ENCODE measurements around the gene FAIM. TPM values are rescaled to one million over a fixed set of nuclear protein-coding genes. Genes with fewer than 3 reads are reported as not detected.

The FAIM gene
- total RNA-seq, 1 experiment from 2014 or later = 6.4 TPM

GRCh38 chr3:138625707-138626365 lies 17.3 kb downstream of the FAIM start:
- Mint-ChIP-seq H3K4me3 (no peak overlapping the region), H3K4me1 (no peaks in the 10 kb centered on the region), H3K36me3 (no peaks in the 10 kb centered on the region), H3K9me3 (no peaks in the 10 kb centered on the region), H3K27me3 (ENCODE audit: low read depth) (no peaks in the 10 kb centered on the region; the same call in 1 of the 2 replicates), H3K27ac (no peak overlapping the region)
- ChIA-PET POLR2A (no interaction called here), CTCF (interaction anchor here (0.7 to 2.1 kb wide), 7 partner anchors 12 to 310 kb away, joined by 3 to 8 read pairs (median 4); partner anchors contain the start of gene CEP70)
- DNase-seq (ENCODE audit: low spot score) (no peak), ATAC-seq (no peak)
- TF ChIP-seq ATF6 (CRISPR knock-in tag; IDR thresholded peaks at IDR 0.05) (no peak), NFYB (CRISPR knock-in tag; conservative IDR thresholded peaks at IDR 0.05; ENCODE audit: low read depth) (no peak), NR1H2 (CRISPR knock-in tag; IDR thresholded peaks at IDR 0.05) (no peak), ZNF219 (CRISPR knock-in tag; IDR thresholded peaks at IDR 0.05; ENCODE audit: borderline replicate concordance) (no peak), OVOL2 (CRISPR knock-in tag; IDR thresholded peaks at IDR 0.05; ENCODE audit: borderline replicate concordance) (no peak)

GRCh38 chr3:138629526-138629925 lies 21.0 kb downstream of the FAIM start:
- Mint-ChIP-seq H3K4me3 (no peak overlapping the region), H3K9me3 (no peaks in the 10 kb centered on the region), H3K4me1 (no peaks in the 10 kb centered on the region), H3K27ac (no peak overlapping the region), H3K36me3 (no peaks in the 10 kb centered on the region), H3K27me3 (ENCODE audit: low read depth) (no peaks in the 10 kb centered on the region; the same call in 1 of the 2 replicates)
- DNase-seq (ENCODE audit: low spot score) = no peak
- CTCF ChIA-PET = no interaction called here
- ATAC-seq = no peak
- TF ChIP-seq AR (CRISPR knock-in tag; IDR thresholded peaks at IDR 0.05) (no peak), RORB (CRISPR knock-in tag; IDR thresholded peaks at IDR 0.05) (no peak), ERG (CRISPR knock-in tag; IDR thresholded peaks at IDR 0.05) (no peak), CREB1 (CRISPR knock-in tag; IDR thresholded peaks at IDR 0.05) (no peak), CTCF (IDR thresholded peaks at IDR 0.05) (no peak), SOX15 (CRISPR knock-in tag; IDR thresholded peaks at IDR 0.05) (no peak), TEAD1 (CRISPR knock-in tag; IDR thresholded peaks at IDR 0.05) (no peak), FOXP4 (CRISPR knock-in tag; IDR thresholded peaks at IDR 0.05) (no peak), ZNF416 (CRISPR knock-in tag; IDR thresholded peaks at IDR 0.05) (no peak)
- POLR2A ChIA-PET = no interaction called here

Measured in WTC11 (cell line).